GM12891 (cell line): Measurements from ENCODE around the gene TRPM1.

ENCODE experiments used
- PAX5 ChIP-seq: IDR thresholded peaks from 2 replicates; pipeline ENCODE4 v1.6.1; 2011; ENCODE audit warnings: low read length, moderate library complexity, mild to moderate bottlenecking; ENCODE audit not compliant: insufficient read depth, severe bottlenecking
- POLR2A ChIP-seq: IDR thresholded peaks from 2 replicates; pipeline ENCODE4 v1.6.1; 2011; ENCODE audit warnings: low read depth, low read length, control low read depth
- POLR2AphosphoS5 ChIP-seq: IDR thresholded peaks from 2 replicates; pipeline ENCODE4 v1.6.1; 2011; ENCODE audit warnings: low read depth, low read length, control low read depth

DNA sequence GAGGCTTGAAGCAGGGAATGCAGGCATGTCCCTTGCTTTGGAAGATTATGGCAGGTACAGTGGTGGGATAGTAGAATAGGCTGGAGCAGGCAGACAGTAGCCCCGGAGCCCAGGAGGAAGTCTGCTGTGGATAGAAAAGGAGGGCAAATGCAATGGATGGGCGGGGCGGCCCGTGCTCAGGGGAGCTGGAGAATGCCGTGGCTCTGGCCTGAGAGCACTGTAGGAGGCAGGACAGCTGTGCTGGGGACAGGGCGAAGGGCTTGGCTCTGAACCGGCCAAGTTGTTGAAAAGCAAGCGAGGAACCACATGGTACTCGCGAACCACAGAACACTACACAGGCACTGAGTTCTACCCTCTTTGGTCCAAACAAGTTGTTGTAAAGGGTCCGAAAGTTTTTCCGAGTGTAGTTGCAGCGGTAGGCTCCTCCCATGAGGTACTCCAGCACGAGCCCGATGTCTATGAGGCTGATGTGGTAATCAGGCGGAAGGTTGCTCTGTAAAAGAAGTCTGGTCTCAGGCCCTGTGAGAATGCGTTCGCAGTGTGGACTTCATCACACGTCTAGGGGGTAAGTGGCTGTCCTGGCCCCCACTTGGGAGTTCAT, 54.7 kb downstream of the TRPM1 start:
- no peak for TF ChIP-seq POLR2A
- no peak for TF ChIP-seq POLR2AphosphoS5
- no peak for TF ChIP-seq PAX5
